ENCODE measurements around the gene CHAF1A.

GRCh38 chr19:4370418-4371041 lies 31.9 kb upstream of the CHAF1A start:
- no peak for TF ChIP-seq CTCF (IDR thresholded peaks at IDR 0.05)
- no peak for TF ChIP-seq POLR2AphosphoS5 (IDR thresholded peaks at IDR 0.05)

All from breast epithelium (tissue), 3 donors.